Activated T-helper 9 cell treated with anti-CD3 and anti-CD28 coated beads, Interleukin-2, amount 50 U/mL, for 16 hours (primary cell): ENCODE results near the gene ASB18.

ENCODE experiments used
- DNase-seq: peaks from one replicate; pipeline ENCODE4 v3.0.0-alpha.2; 2020; ENCODE audit warnings: low read depth

Gene ASB18

DNA sequence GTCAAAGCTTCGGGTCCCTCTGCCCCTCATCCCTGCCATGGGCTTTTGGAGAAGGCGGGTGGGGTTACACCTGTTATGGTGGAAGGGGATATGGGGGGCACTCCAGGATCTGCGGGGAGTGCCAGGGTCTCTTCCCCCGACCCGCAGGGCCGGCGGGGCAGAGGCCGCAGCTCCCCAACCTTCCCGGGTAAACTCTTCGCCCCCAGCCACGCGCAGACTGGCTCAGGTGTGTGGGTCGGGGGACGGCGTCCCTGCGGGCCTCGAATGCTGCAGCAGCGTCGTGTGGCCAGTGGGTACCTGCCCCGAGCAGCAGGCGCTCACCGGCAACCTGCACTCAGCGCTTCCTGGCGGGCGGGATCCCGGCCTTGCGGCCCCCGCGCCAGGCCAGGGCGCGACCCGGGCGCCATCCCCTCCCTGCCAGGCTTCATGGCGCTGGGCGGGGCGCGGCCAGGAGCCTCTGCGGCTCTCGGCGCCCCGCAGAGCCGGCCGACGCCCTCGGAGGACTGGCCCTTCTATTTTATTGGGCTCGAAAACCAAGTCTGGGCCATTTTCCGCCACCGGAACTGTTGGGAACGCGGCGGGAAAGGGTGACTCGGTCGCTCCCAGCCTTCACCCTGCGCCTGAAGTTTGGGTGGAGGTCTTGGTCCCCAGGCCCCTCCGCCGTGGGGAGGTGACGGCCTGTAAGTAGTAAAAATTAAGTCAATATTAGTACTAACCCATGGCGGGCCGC is 100.6 kb downstream of the ASB18 start:
- DNase-seq: no peak

DNA sequence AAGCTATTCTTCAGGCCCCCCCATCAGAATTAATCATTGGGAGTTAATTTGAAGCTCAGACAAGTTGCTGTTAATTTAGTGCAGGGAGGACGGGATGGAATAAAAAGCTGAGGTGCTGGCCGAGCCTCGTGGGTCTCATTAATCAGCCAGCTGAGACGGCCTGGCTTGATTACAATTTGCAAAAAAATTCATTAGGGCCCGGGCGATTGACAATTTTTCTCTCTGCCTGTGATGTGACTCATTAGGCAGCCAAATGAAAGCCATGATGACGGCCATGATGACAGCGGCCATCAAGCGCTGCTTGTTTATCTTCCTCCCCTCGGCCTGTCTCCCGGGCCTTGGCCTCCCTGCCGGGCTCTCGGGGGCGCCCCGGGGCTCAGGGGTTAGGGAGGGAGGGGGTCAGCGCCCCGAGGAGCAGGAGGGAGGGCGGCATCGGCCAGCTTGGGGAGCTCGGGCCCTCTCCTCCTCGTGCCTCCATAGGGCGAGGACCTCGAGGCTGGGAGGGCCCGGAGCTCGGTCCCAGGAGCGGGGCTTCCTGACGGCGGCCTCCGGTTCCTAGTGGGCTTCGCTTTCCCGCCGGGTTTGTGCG is 101.2 kb downstream of the ASB18 start:
- DNase-seq: no peak

DNA sequence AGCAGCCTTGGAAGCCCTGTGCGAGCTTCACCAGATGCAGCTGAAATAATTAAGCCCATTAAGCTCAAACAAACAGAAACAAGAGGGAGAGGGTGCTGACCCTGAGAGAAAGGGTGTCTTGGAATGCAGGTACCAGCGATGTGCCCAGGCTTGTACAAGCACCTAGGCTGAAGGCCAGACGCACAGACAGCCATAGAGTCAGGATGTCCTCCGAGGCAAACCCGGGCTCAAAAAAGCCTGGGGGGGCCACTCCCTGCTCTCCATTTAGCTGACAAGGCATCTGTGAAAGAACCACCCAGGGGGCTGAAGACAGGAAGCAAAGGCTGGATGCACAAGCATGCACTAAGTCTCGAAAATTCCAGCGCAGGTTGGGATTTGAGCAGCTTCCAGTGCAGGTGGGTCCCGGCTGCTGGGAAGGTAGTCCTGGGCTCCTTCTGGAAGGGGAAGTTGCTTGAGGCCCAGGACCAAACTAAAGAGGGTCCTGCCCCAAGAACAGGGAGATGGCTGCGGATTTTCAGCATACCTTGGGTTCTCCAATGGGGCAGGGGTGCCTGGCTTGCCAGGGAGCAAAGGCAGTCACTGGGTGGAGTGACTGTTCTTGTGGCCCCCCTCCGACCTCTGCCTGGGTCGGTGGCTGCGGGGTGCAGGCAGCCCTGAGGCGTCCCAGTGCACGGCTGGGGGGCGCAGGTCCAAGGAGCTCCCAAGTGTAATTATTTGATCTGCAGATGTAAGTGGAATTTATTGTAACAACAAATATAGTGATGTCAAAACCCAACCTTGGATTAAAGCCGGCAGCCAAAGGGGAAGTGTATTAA is 102.0 kb downstream of the ASB18 start:
- no peak for DNase-seq

DNA sequence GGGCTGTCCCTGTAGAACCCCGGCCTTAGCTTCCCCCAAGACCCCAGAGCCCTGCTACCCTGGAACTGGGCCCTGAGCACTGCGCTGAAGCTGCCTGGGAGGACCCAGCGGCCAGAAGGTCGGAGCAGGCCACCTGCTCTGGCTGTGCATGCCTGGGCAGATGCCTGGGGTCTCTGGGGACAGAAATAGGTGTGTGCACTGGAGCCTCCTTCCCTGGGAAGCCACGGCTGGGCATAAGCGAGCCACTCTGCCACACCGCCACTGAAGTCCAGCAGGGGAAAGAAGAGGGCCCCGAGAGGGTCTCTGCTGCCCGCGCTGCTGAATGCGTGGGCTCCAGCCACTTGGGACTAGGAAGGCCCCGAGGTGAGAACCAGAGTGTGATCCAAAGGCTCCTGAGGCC is 102.7 kb downstream of the ASB18 start:
- no peak for DNase-seq

DNA sequence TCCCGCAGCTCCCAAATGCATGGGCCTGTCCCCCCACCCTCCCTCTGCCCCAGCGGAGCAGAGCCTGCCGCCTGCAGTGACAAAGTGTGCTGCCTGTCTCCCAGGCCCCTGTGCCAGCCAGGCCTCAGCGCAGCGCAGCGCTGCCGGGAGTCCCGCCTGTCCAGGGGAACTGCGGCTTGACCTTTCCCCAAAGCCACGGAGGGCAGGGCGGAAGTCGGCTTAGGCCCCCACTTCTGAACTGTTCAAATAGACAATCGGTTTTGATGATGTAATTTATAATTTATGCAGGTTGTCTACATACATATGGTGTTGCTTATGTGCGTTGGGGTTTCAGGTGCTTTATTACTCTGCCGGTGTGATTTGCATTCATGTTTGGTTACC is 103.1 kb downstream of the ASB18 start:
- no peak for DNase-seq

DNA sequence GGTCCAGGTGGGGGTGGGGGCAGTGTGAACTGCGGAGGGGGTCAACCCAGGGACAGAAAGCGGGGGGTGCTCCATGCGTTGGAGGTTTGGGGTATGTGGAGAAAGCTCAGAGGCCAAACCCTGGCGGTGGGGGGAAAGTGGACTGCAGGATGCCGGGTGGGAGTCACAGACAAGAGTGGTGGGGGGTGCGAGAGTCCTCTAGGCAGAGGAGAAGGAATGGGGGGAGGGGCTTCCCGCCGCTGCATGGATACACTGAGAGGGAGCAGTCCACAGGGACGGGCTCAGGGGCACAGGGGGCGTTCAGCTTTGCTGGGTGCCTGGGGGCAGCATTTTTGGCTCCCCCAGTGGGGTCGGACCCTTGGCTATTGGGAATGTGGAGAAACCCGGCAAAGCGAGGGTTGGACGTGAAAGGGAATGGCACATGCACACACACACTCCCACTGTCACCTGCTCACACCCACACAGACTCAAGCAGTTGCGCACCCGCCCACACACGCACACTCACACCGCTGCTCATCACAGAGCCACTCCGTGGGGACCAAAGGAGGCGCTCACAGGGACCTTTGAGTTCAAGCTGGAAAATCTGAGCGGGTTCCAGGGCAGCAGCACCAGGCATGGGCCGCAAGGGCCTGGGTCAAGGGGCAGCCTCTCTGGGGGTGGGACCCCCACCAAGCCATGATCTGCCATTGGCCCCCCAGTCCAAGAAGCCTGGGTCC is 103.7 kb downstream of the ASB18 start:
- no peak for DNase-seq

DNA sequence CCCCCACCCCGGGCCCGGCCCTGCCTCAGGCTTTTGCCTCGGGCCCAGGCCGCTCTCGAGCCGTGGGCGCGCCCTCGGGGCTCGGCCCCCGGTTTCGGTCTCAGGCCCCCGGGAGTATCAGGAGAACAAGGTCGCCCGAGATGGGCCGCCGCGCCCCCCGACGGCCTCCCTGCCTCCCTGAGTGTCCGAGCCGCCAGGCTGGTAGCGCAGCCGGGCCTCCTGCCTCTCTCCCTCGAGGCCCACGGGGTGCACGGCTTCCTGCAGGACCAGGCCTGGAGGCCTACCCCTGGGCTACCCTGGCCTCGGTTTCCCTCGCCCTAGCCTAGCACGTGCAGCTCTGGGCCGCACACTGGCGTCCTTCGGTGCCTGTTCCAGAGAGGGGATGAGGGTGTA is 104.4 kb downstream of the ASB18 start:
- DNase-seq: no peak

DNA sequence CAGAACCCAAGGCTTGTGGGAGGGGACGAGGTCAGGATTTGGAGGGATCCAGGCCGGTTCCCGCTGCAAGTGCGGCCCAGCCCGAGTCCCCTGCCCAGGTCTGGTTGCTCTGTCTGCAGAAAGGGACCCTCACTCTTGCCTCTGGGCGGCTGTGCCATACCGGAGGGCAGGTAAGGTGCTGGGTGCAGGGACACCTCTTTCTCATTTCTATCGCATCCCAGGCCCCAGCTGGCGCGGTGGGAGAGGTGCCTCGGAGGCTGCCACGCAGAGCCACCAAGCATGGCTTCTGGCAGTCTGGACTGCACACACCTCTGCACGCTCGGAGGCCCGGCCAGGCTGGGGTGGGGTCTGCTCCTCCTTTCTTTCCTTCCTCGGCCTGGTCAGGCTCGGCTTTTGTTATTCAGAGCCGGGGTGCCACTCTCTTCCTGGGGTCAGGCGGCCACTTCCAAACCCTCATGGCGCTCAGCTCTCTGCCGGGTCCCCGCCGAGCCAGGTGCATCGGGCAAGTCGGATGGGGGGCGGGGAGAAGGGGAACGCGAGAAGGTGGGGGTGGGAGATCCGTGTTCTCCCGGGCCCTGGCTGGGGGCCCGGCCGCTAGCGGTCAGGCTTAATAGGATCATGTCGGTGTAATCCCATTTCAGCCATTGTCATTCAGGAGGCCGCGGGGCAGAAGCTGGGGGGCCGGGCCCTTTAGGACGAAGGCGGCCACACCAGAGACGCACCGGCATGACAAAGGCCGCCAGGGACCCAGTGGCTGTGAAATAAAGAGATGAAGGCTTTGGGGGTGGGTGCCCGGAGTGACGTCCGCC is 105.0 kb downstream of the ASB18 start:
- no peak for DNase-seq

DNA sequence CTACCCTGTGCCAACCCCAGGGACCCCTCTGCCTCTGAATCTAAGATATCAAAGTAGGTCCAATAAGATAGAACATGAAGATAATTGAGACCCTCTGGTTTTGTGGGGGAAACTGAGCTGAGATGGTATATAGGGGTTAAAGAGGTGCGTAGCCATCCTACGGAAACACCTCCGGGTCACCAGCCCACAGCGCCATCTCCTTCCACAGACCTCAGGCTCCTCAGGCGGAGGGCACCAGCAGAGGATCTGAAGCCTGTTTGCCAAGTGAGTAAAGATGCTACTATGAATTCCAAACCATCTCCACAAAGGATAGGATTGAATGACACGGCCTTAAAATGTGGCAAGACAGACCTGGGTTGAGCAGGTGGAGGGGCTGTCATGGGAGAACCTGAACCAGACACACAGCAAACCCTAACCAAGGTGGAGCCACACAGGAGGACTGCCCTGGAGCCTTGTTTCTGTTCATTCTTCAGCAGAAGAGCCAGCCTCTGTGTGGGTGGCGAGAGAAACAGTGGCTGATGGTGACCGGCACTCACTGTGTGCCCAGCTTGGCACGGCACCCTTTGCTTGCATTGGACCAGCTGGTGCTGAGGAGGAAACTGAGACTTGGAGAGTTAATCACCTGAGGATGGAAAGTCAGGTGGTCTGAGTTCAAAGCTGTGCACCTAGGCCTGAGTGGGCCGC is 106.2 kb downstream of the ASB18 start:
- DNase-seq: no peak

DNA sequence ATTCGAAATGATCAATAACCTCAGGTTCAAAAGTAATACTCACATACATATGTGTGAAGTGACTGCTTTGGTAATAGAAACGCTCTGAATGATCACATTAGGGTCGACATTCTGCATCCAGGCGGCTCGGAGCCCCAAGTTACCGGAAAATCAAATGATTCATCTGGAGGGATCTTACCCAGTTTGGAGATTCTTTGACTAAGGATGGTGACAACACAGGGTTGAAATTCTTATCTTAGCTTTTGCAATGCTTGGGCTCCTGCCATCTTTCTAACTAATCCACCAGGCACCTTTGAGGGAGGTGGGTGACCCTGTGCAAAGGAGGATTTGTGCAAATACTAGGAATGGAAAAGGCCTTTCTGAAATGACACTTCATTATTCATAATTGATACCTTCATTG is 106.8 kb downstream of the ASB18 start:
- no peak for DNase-seq

DNA sequence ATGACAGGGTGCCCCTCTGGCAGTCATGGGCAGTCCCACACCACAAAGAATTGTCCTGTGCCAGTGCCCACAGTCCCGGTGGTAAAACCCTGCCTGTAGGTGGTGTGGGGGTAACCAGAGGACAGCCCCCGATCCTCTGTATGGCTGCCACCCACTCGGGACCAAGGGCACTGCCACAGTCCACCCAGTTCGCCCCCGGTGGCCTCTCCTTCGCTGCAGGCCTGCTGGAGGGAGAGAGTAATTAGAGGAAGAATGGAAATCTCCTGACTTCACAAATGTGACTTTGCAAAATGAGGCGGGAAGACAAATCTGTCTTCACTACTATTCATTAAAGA is 107.4 kb downstream of the ASB18 start:
- DNase-seq: no peak

DNA sequence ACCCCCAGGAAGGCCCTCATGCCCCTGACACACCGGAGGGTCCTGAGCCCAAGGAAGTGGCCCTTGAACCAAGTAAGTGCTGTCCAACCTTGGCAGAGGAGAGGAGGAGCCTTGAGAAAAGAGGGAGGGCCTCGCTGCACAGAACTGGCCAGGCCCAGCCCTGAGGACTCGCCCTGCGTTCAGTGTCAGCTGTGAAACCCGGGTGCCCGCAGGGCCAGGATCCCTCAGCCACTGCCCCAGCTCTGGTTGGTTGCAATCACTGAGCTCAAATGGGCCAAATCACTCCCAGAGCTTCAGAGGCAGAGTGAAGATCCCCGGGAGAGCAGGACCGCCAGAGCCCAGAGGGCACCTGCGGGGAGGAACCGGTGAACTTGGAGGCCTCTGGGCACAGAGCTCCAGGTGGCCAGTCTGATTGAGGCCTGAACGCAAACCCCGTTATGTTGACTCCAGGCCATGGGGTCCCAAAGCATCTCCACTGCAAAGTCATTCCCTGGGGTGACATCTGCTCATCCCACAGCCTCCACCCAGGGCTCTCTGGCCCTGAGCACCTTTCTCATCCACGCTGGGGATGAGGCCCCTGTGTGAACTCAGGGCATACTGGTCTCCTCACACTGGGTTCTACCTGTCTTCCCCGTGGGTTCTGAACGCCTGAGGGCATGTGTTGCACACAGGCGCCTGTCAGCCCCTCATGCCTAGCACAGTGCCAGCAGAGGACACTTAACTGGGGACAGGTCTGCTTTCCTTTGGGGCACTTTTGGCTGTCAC is 107.9 kb downstream of the ASB18 start:
- DNase-seq: no peak

DNA sequence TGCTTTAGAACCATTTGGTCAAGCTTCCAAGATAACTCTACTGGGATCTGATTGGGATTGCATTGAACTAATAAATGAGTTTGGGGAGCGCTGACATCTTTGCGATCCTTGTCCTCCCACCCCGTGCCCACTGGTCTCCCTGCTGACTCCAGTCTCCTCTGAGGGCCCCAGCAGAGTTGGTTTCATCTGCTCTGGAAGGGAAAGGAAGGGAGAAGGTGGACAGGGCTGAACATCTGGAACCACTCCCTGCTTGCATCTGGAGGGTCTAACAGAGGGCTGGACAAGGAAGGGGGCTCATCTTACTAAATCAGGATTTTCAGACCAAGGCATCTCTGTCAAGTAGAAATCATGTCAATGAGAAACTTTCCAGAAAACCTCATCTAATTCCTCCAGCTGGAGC is 108.8 kb downstream of the ASB18 start:
- DNase-seq: no peak

DNA sequence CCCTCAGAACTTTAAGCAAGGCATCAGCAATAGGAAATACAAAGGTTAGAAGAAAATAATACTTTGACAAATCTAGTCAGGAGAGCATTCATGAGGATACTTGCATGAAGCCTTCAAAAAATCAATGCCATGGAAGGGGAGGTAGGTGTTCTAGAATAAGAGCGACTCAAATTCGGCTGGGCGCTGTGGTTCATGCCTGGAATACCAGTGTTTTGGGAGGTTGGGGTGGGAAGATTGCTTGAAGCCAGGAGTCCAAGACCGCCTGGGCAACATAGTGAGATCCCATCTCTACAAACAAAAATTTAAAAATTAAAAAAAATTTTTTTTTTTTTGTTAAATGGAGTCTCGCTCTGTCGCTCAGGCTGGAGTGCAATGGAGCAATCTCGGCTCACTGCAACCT is 117.8 kb downstream of the ASB18 start:
- DNase-seq: no peak

DNA sequence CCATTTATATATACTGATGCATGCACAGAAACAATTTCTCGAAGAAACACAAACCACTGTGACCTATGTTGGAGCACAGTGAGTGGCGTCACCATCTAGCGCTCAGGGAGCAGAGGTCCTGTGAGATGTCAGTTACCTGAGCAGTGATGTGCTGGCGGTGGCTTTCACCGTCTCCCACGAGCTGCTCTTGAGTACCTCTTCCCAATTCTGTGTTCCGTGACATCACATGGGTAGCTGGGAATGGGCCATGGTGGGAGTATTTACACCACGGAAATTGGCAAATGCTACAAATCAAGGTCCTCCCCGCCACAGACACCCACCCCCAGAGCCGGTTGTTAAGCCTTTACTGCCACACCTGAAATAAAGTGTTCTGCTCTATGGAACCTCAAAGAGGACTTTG is 120.4 kb downstream of the ASB18 start:
- DNase-seq: no peak
